ENCODE results near the gene SPC24.
"Not testable (repeated sequence)": the region's sequence is repeated elsewhere in the genome, so short reads cannot be mapped to it uniquely, and the experiment has no call there.

The SPC24 gene

GRCh38 chr19:11192957-11193939, 37.7 kb upstream of the SPC24 start:
- no peak overlapping the region for H3K4me3 ChIP-seq (ENCODE audit: low read depth, low read length)

DNA sequence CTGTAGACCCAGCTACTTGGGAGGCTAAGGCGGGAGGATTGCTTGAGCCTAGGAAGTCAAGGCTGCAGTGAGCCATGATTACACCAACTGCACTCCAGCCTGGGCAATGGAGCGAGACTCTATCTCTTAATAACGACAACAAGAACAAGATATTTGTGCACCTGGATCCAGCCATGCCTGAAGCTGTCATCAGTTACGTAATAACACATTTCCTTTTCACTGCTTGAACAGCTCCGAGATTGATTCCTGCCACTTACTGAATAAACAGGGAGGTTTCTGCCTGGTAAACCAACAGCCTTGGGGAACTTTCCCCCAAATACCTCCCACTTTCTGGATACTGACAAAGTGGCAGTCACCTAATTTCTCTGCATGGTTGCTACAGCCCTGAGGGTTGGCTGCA, 36.4 kb upstream of the SPC24 start:
- no peak overlapping the region for H3K4me3 ChIP-seq (ENCODE audit: low read depth, low read length)

DNA sequence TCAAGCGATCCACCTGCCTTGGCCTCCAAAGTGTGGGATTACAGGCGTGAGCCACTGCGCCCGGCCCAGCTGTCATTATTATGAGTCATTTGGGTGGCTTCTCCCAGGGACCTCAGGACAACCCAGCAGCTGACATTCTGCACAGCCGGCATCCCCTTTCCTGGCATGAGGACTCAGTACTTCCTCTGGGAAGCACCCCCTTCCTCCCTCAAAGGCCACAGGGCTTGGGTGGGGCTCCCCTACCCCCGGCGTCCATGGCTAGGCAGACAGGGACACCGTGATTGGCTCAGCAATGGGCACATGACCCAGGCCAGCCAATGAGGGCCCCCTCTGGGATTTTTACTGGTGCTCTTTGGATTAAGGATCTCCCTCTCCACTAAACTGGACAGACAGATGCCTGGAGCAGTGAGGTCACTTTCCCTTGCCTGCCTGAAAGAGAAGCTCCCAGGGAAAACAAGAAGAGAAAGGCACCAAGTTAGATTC, 35.7 kb upstream of the SPC24 start:
- no peak overlapping the region for H3K4me3 ChIP-seq (ENCODE audit: low read depth, low read length)

GRCh38 chr19:11190501-11190900, 34.9 kb upstream of the SPC24 start:
- no peak overlapping the region for H3K4me3 ChIP-seq (ENCODE audit: low read depth, low read length)

DNA sequence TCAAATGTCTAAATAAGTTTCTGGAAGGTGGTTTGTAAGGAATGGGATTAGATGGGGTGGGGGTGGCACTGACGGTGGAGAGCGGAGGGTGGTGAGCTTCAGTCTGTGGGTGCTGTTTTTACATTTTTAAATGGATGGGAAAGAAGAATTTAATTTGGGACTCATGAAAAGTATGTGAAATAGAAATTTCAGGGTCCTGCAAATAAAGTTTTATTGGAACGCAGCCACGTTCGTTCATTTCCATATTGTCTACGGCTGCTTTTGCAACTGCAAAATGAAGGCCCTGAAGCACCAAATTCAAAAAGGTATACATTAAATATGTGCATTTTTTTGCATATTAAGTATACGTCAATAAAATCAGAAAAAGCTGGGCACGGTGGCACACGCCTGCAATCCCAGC, 31.9 kb upstream of the SPC24 start:
- no peak overlapping the region for H3K4me3 ChIP-seq (ENCODE audit: low read depth, low read length)

- H3K4me3 ChIP-seq (ENCODE audit: low read depth, low read length), result no peak overlapping the region
These were observed 27.4 kb upstream of the SPC24 start for GRCh38 chr19:11182994-11183393.

GRCh38 chr19:11181488-11181887, 25.9 kb upstream of the SPC24 start:
- H3K4me3 ChIP-seq (ENCODE audit: low read depth, low read length), result no peak overlapping the region

GRCh38 chr19:11180975-11181374, 25.4 kb upstream of the SPC24 start:
- not testable (repeated sequence) for H3K4me3 ChIP-seq (ENCODE audit: low read depth, low read length)

- H3K4me3 ChIP-seq (ENCODE audit: low read depth, low read length), result no peak overlapping the region
These were observed 24.8 kb upstream of the SPC24 start for GRCh38 chr19:11180346-11180745.

GRCh38 chr19:11179716-11180297, 24.2 kb upstream of the SPC24 start:
- no peak overlapping the region for H3K4me3 ChIP-seq (ENCODE audit: low read depth, low read length)

GRCh38 chr19:11179145-11179465, 23.5 kb upstream of the SPC24 start:
- H3K4me3 ChIP-seq (ENCODE audit: low read depth, low read length), result not testable (repeated sequence)

- H3K4me3 ChIP-seq (ENCODE audit: low read depth, low read length), result no peak overlapping the region
These were observed 22.0 kb upstream of the SPC24 start for GRCh38 chr19:11177592-11177991.

DNA sequence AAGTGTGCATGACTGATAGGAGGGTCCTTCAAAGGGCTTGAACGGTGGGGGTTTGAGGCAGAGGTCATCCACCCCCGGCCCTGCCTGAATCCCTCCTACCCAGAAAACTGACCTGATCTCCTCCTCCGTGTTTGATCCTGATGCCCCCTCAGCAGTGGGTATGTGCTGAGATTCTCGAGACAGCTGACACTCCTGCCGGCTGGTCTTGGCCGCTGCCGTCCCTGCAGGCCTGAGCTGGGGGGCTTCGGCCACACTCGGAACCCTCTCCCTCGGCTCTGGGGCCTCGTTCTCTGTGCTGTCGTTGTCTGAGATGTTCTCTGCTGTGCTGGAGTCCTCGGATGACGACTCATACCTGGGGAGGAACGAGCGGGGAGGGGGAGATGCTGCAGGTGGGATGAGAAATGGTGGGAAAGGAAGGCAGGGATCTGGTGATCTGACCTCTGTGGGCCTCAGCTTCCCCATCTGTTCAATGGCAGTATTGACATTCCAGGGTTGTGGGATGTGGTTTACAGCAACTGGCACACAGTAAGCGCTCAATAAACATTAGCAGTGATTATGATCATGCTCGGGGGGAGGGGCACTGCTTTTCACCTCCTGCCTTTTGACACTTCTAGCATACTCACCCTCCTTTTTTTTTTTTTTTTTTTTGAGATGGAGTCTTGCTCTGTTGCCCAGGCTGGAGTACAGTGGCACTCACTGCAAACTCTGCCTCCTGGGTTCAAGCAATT, 21.0 kb upstream of the SPC24 start:
- no peak overlapping the region for H3K4me3 ChIP-seq (ENCODE audit: low read depth, low read length)

GRCh38 chr19:11175920-11176319, 20.3 kb upstream of the SPC24 start:
- no peak overlapping the region for H3K4me3 ChIP-seq (ENCODE audit: low read depth, low read length)

DNA sequence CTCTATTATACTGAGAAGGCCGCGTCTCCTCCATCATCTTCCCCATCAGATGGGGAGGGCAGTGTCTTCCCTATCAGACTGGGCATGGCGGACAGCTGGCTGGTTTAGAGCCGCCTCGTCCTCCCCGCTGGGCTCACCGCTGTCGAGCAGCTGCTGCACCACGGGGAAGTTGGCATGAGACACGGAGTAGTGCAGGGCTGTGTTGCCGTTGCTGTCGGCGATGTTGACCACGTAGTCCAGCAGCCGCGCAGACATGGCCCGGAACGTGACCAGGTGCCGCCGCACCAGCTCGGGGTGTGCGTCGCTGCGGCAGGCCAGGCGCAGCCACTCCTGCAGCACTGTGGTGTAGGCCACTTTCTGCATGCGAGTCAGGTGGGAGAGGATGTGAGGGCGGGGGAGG, 18.8 kb upstream of the SPC24 start:
- H3K4me3 ChIP-seq (ENCODE audit: low read depth, low read length), result no peak overlapping the region

GRCh38 chr19:11173516-11174155, 18.1 kb upstream of the SPC24 start:
- no peak overlapping the region for H3K4me3 ChIP-seq (ENCODE audit: low read depth, low read length)

DNA sequence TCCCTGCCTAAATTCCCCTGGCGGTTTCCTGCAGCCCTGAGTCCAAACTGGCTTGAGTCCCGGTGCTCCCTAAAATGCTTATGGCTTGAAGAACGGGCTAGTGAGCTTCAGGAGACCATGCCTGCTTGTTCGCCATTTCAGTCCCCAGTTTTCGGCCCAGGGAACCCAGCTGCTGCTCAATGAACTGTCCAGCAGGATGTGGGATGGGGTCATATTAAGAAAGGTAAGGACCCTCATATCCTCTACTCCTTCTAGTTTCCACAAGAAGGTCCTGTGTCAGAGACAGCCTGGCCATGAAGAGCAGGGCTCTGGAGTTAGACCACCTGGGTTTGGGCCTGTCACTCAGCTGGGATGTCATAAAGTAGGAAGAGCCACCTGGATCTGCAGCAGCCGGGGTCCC, 17.0 kb upstream of the SPC24 start:
- no peak overlapping the region for H3K4me3 ChIP-seq (ENCODE audit: low read depth, low read length)

GRCh38 chr19:11171144-11171543, 15.6 kb upstream of the SPC24 start:
- no peak overlapping the region for H3K4me3 ChIP-seq (ENCODE audit: low read depth, low read length)

- no peak overlapping the region for H3K4me3 ChIP-seq (ENCODE audit: low read depth, low read length)
These were observed 14.5 kb upstream of the SPC24 start for GRCh38 chr19:11169896-11170678.

DNA sequence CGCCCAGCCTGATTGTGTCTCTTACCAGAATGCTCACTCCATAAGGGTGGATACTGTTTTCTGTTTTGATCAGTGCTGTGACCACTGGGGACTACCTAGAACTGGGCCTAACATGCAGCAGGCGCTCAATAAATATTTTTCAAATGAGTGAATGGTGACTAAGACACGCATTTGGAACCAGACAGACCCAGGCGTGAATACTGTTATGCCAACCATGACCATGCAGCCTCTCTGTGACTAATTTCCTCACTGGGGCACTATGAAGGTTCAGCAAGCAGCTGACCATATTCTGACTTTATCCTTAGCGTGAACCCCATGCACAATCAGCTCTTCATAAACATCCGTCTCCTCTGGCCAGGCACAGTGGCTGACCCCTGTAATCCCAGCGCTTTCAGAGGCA, 13.0 kb upstream of the SPC24 start:
- H3K4me3 ChIP-seq (ENCODE audit: low read depth, low read length), result no peak overlapping the region

All from iPS-11a (cell line).